Endodermal cell (in vitro differentiated cells): ENCODE data around the gene FRAT2. TPM values are rescaled to one million over a fixed set of nuclear protein-coding genes. Genes with fewer than 3 reads are reported as not detected.

Experiments
- DNase-seq: peaks from one replicate; pipeline ENCODE4 v3.0.0-alpha.2; 2017
- H3K27ac ChIP-seq: 2 replicates; pipeline ENCODE4 v1.5.1; 2013; ENCODE audit warnings: mild to moderate bottlenecking, low read depth, low read length, moderate library complexity
- H3K27me3 ChIP-seq: 2 replicates; pipeline ENCODE4 v1.6.1; 2013; ENCODE audit warnings: mild to moderate bottlenecking, low read length, moderate library complexity; ENCODE audit not compliant: insufficient read depth, control insufficient read depth, poor library complexity, severe bottlenecking
- H3K36me3 ChIP-seq: 2 replicates; pipeline ENCODE4 v1.7.0; 2013; ENCODE audit warnings: mild to moderate bottlenecking, low read length, moderate library complexity; ENCODE audit not compliant: control insufficient read depth, insufficient read depth
- H3K4me1 ChIP-seq: one replicate; pipeline ENCODE4 v1.7.0; 2013; ENCODE audit warnings: low read length; ENCODE audit not compliant: control insufficient read depth, insufficient read depth
- H3K4me3 ChIP-seq: 2 replicates; pipeline ENCODE4 v1.5.1; 2013; ENCODE audit warnings: mild to moderate bottlenecking, low read length, moderate library complexity
- H3K9ac ChIP-seq: 2 replicates; pipeline ENCODE4 v1.6.1; 2013; ENCODE audit warnings: mild to moderate bottlenecking, low read length, moderate library complexity; ENCODE audit not compliant: poor library complexity, severe bottlenecking; ENCODE audit errors: extremely low read depth
- H3K9me3 ChIP-seq: 2 replicates; pipeline ENCODE4 v1.6.1; 2013; ENCODE audit warnings: mild to moderate bottlenecking, low read length, moderate library complexity; ENCODE audit not compliant: control insufficient read depth
- H3K27ac Mint-ChIP-seq: 2 replicates; pipeline ENCODE4 v1.8.0; 2020; ENCODE audit warnings: mixed read lengths
- H3K27me3 Mint-ChIP-seq: 2 replicates; pipeline ENCODE4 v1.8.0; 2021; ENCODE audit warnings: mild to moderate bottlenecking, mixed read lengths; ENCODE audit not compliant: insufficient read depth
- H3K36me3 Mint-ChIP-seq: 2 replicates; pipeline ENCODE4 v1.8.0; 2020; ENCODE audit warnings: low read depth, mixed read lengths
- H3K4me1 Mint-ChIP-seq: 2 replicates; pipeline ENCODE4 v1.8.0; 2020; ENCODE audit warnings: mixed read lengths
- H3K4me3 Mint-ChIP-seq: 2 replicates; pipeline ENCODE4 v1.8.0; 2020; ENCODE audit warnings: mild to moderate bottlenecking, moderate library complexity, mixed read lengths
- H3K9me3 Mint-ChIP-seq: 2 replicates; pipeline ENCODE4 v1.8.0; 2020; ENCODE audit warnings: mild to moderate bottlenecking, mixed read lengths
- CTCF ChIP-seq: fragments of 200-600 bp; sonication (generic); conservative IDR thresholded peaks from 2 replicates; pipeline ENCODE4 v1.5.0; 2021; ENCODE audit warnings: antibody characterized with exemption, mild to moderate bottlenecking
- WGBS, 2 experiments: methylation state at CpG; one replicate each; pipeline versions ENCODE4 v1.1.5 to v1.1.7; 2013; ENCODE audit warnings: missing lambda C conversion rate in 2 of 2, mixed read lengths in 1 of 2; ENCODE audit not compliant: insufficient coverage in 1 of 2, insufficient read length in 1 of 2; 5-methylcytosine and 5-hydroxymethylcytosine counted together
- total RNA-seq, 2 donors: library from RNA; stranded (reverse); fragmentation: NEBNext Ultra II Directional in 1 of 2; extraction: Animal tissue kit (Norgen Biotek cat#: 25700) in 1 of 2; gene quantifications; 2 replicates in 1 of 2; 3 replicates in 1 of 2; pipeline ENCODE4 v1.2.1, GENCODE V29; 2021

The FRAT2 gene
- total RNA-seq, 2 donors from 2014 or later = 31.0 to 35.2 TPM

GRCh38 chr10:97358349-97358748, 23.8 kb upstream of the FRAT2 start:
- Mint-ChIP-seq H3K4me3 (no peak overlapping the region), H3K9me3 (no peaks in the 10 kb centered on the region), H3K36me3 (peaks cover 42% of the 10 kb centered on the region), H3K27ac (no peak overlapping the region), H3K27me3 (no peaks in the 10 kb centered on the region), H3K4me1 (peaks cover 20% of the 10 kb centered on the region)
- H3K36me3 ChIP-seq = peaks cover 29% of the 10 kb centered on the region
- H3K27me3 ChIP-seq = no peaks in the 10 kb centered on the region
- WGBS, 2 experiments = 96% methylated on average over 4 of the region's 4 CpGs; no CpG with 5 or more reads in 1 of the 2 experiments
- H3K4me3 ChIP-seq = no peak overlapping the region
- DNase-seq = no peak
- TF ChIP-seq CTCF = no peak
- no peak overlapping the region for H3K27ac ChIP-seq
- H3K9ac ChIP-seq = no peak overlapping the region
- no peaks in the 10 kb centered on the region for H3K4me1 ChIP-seq
- no peaks in the 10 kb centered on the region for H3K9me3 ChIP-seq

GRCh38 chr10:97356918-97357317, 22.4 kb upstream of the FRAT2 start:
- Histone ChIP-seq H3K4me1 (no peaks in the 10 kb centered on the region), H3K9ac (no peak overlapping the region), H3K27me3 (no peaks in the 10 kb centered on the region), H3K36me3 (peaks cover 25% of the 10 kb centered on the region), H3K4me3 (no peak overlapping the region), H3K9me3 (no peaks in the 10 kb centered on the region), H3K27ac (no peak overlapping the region)
- Mint-ChIP-seq H3K9me3 (no peaks in the 10 kb centered on the region), H3K27me3 (no peaks in the 10 kb centered on the region), H3K4me1 (peaks cover 20% of the 10 kb centered on the region), H3K4me3 (no peak overlapping the region), H3K36me3 (peaks cover 35% of the 10 kb centered on the region), H3K27ac (no peak overlapping the region)
- 80 to 81% methylated on average over 5 to 7 of the region's 7 CpGs for WGBS, 2 experiments
- no peak for DNase-seq
- TF ChIP-seq CTCF = no peak

GRCh38 chr10:97356318-97356914, 21.9 kb upstream of the FRAT2 start:
- DNase-seq = no peak
- H3K4me1 Mint-ChIP-seq = peaks cover 20% of the 10 kb centered on the region
- no peaks in the 10 kb centered on the region for H3K9me3 ChIP-seq
- H3K9me3 Mint-ChIP-seq = no peaks in the 10 kb centered on the region
- no peaks in the 10 kb centered on the region for H3K4me1 ChIP-seq
- TF ChIP-seq CTCF = no peak
- no peak overlapping the region for H3K27ac Mint-ChIP-seq
- H3K27ac ChIP-seq = no peak overlapping the region
- no peaks in the 10 kb centered on the region for H3K27me3 ChIP-seq
- H3K36me3 ChIP-seq = peaks cover 28% of the 10 kb centered on the region
- H3K36me3 Mint-ChIP-seq = peaks cover 35% of the 10 kb centered on the region
- no peak overlapping the region for H3K4me3 Mint-ChIP-seq
- no peak overlapping the region for H3K9ac ChIP-seq
- no peak overlapping the region for H3K4me3 ChIP-seq
- no peaks in the 10 kb centered on the region for H3K27me3 Mint-ChIP-seq
- 90 to 91% methylated on average over 4 to 6 of the region's 6 CpGs for WGBS, 2 experiments
